GM12873 (cell line): ENCODE data around the gene SOWAHD.

Experiments used
- CTCF ChIP-seq: IDR thresholded peaks from 2 replicates; pipeline ENCODE4 v1.5.1; 2012; ENCODE audit warnings: low read depth, mild to moderate bottlenecking, moderate library complexity, low read length, control low read depth; ENCODE audit not compliant: insufficient read depth; ENCODE audit errors: missing control alignments

SOWAHD gene

GRCh38 chrX:119784747-119785446 is 26.5 kb downstream of the SOWAHD start:
- peak; percentile 87 for TF ChIP-seq CTCF

GRCh38 chrX:119790977-119791436 is 32.6 kb downstream of the SOWAHD start:
- TF ChIP-seq CTCF = peak; percentile 39

GRCh38 chrX:119791437-119792231 is 33.2 kb downstream of the SOWAHD start, which contains the start of gene RPL39:
TSS of gene RPL39 (minus strand) at chrX:119791630. CDS start at chrX:119791576, 54 bp downstream.
- no peak for TF ChIP-seq CTCF

- no peak for TF ChIP-seq CTCF
Observed at GRCh38 chrX:119801253-119802221, 43.1 kb downstream of the SOWAHD start.

GRCh38 chrX:119802546-119802945 is 44.2 kb downstream of the SOWAHD start:
- no peak for TF ChIP-seq CTCF

- TF ChIP-seq CTCF = no peak
Observed at GRCh38 chrX:119809185-119809666, 50.8 kb downstream of the SOWAHD start.
